Stimulated activated CD4-positive, alpha-beta T cell treated with anti-CD3 and anti-CD28 coated beads, Interleukin-15, amount 100 ng/mL, for 1 hour (primary cell): ENCODE results near the gene KDM2A.

Source experiments
- DNase-seq, 2 donors: peaks; one replicate each; pipeline ENCODE4 v3.0.0-alpha.2; 2020; ENCODE audit warnings: low read depth in 1 of 2, low spot score in 1 of 2

KDM2A gene

GRCh38 chr11:67271205-67271540, 152.1 kb downstream of the KDM2A start:
- no peak for DNase-seq

- no peak for DNase-seq
Observed at GRCh38 chr11:67271541-67272284, 152.7 kb downstream of the KDM2A start.

- DNase-seq = no peak
Observed at GRCh38 chr11:67272327-67273259, 153.5 kb downstream of the KDM2A start.

GRCh38 chr11:67273260-67273990, 154.4 kb downstream of the KDM2A start:
- no peak for DNase-seq

GRCh38 chr11:67274768-67275605, 155.9 kb downstream of the KDM2A start:
- no peak for DNase-seq

GRCh38 chr11:67275606-67276409, 156.7 kb downstream of the KDM2A start:
- no peak for DNase-seq

- DNase-seq = no peak
Observed at GRCh38 chr11:67276781-67277230, 157.7 kb downstream of the KDM2A start.

GRCh38 chr11:67277231-67277961, 158.3 kb downstream of the KDM2A start:
- peak; percentile 80 to 84 for DNase-seq

- DNase-seq = no peak
Observed at GRCh38 chr11:67278135-67278938, 159.3 kb downstream of the KDM2A start.

- DNase-seq = no peak
Observed at GRCh38 chr11:67278939-67279588, 160.0 kb downstream of the KDM2A start.

- no peak for DNase-seq
Observed at GRCh38 chr11:67279589-67280340, 160.7 kb downstream of the KDM2A start.

- DNase-seq = no peak
Observed at GRCh38 chr11:67280341-67280787, 161.3 kb downstream of the KDM2A start.

GRCh38 chr11:67280788-67281551, 161.9 kb downstream of the KDM2A start:
- no peak for DNase-seq

GRCh38 chr11:67281552-67282150, 162.6 kb downstream of the KDM2A start:
- no peak for DNase-seq

- DNase-seq = no peak
Observed at GRCh38 chr11:67282155-67282875, 163.3 kb downstream of the KDM2A start.
